GM23338 (cell line): ENCODE data around the gene ZMAT5.

Source experiments
- CREB1 ChIP-seq: fragments of 250-450 bp; sonication (Bioruptor Pico); IDR thresholded peaks from 2 replicates; pipeline ENCODE4 v1.5.0; 2020; ENCODE audit warnings: low read depth, mild to moderate bottlenecking, moderate library complexity
- EZH2 ChIP-seq: fragments of 200-600 bp; sonication (generic); IDR thresholded peaks from one replicate; pipeline ENCODE4 v1.8.0; 2017; ENCODE audit warnings: antibody characterized with exemption, mild to moderate bottlenecking, low read depth; ENCODE audit not compliant: unreplicated experiment
- EZH2phosphoT487 ChIP-seq: fragments of 200-600 bp; sonication (generic); IDR thresholded peaks from one replicate; pipeline ENCODE4 v1.8.1; 2018; ENCODE audit warnings: antibody characterized with exemption; ENCODE audit not compliant: unreplicated experiment
- JUNB ChIP-seq: IDR thresholded peaks from one replicate; pipeline ENCODE4 v1.6.1; 2016; ENCODE audit warnings: antibody characterized with exemption; ENCODE audit not compliant: unreplicated experiment
- NANOG ChIP-seq: IDR thresholded peaks from 2 replicates; pipeline ENCODE4 v1.6.1; 2016; ENCODE audit warnings: antibody characterized with exemption, borderline replicate concordance
- POLR2AphosphoS5 ChIP-seq: IDR thresholded peaks from 2 replicates; pipeline ENCODE4 v1.6.1; 2016; ENCODE audit warnings: antibody characterized with exemption, low read depth
- ZNF114 ChIP-seq: fragments of 250-450 bp; sonication (Bioruptor Pico); IDR thresholded peaks from 2 replicates; pipeline ENCODE4 v1.5.0; 2020; ENCODE audit warnings: mild to moderate bottlenecking, moderate library complexity
- ZNF331 ChIP-seq: fragments of 250-450 bp; sonication (Bioruptor Pico); IDR thresholded peaks from 2 replicates; pipeline ENCODE4 v1.5.0; 2020; ENCODE audit warnings: low read depth, mild to moderate bottlenecking, moderate library complexity
- TF ChIP-seq, protein P1 (sequence below), 2 experiments: fragments of 200-600 bp in 1 of 2; sonication (generic) in 1 of 2; conservative IDR thresholded peaks; 2 replicates each; pipeline versions ENCODE4 v1.5.1 to v1.6.1; 2016 to 2017; ENCODE audit warnings: antibody characterized with exemption in 2 of 2, low read depth in 2 of 2, mild to moderate bottlenecking in 2 of 2, moderate library complexity in 1 of 2
- TF ChIP-seq, protein P2 (sequence below): IDR thresholded peaks from one replicate; pipeline ENCODE4 v1.6.1; 2018; ENCODE audit warnings: antibody characterized with exemption; ENCODE audit not compliant: unreplicated experiment
- TF ChIP-seq, protein P3 (sequence below): fragments of 250-450 bp; sonication (Bioruptor Pico); IDR thresholded peaks from 2 replicates; pipeline ENCODE4 v1.5.0; 2020; ENCODE audit warnings: mild to moderate bottlenecking, moderate library complexity

DNA sequence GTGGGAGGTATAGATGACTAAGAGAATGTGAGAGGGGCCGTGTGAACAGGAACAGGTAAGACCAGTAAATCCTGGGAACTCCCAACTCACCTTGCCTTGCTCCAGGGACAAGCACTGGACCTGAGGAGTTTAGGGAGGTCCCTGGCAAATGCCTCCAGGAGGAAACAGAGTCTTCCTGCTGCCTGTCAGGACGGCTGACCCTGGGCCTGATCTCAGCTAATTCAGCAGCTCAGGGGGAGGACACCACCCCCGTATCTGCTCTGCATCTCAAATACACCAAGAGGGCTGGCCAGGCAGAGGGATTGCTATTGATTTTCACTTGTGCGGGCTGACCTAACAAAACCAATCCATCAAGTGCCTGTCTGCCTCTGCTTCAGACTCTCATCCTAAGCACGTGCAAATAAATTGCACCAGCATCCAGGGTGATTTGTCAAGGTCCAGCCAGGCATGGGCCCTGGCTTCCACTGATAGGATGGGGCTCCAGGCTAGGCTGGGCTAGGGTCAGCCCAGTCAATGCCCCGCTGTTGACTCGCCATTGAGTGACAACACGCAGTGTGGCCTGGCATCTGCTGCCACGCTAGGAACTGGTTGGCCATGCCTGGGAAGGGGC lies 20.7 kb upstream of the ZMAT5 start:
- TF ChIP-seq, protein P1, sequence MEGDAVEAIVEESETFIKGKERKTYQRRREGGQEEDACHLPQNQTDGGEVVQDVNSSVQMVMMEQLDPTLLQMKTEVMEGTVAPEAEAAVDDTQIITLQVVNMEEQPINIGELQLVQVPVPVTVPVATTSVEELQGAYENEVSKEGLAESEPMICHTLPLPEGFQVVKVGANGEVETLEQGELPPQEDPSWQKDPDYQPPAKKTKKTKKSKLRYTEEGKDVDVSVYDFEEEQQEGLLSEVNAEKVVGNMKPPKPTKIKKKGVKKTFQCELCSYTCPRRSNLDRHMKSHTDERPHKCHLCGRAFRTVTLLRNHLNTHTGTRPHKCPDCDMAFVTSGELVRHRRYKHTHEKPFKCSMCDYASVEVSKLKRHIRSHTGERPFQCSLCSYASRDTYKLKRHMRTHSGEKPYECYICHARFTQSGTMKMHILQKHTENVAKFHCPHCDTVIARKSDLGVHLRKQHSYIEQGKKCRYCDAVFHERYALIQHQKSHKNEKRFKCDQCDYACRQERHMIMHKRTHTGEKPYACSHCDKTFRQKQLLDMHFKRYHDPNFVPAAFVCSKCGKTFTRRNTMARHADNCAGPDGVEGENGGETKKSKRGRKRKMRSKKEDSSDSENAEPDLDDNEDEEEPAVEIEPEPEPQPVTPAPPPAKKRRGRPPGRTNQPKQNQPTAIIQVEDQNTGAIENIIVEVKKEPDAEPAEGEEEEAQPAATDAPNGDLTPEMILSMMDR (conservative IDR thresholded peaks at IDR 0.05; ENCODE audit: low read depth in 2 of 2) = no peak
- TF ChIP-seq, protein P2, sequence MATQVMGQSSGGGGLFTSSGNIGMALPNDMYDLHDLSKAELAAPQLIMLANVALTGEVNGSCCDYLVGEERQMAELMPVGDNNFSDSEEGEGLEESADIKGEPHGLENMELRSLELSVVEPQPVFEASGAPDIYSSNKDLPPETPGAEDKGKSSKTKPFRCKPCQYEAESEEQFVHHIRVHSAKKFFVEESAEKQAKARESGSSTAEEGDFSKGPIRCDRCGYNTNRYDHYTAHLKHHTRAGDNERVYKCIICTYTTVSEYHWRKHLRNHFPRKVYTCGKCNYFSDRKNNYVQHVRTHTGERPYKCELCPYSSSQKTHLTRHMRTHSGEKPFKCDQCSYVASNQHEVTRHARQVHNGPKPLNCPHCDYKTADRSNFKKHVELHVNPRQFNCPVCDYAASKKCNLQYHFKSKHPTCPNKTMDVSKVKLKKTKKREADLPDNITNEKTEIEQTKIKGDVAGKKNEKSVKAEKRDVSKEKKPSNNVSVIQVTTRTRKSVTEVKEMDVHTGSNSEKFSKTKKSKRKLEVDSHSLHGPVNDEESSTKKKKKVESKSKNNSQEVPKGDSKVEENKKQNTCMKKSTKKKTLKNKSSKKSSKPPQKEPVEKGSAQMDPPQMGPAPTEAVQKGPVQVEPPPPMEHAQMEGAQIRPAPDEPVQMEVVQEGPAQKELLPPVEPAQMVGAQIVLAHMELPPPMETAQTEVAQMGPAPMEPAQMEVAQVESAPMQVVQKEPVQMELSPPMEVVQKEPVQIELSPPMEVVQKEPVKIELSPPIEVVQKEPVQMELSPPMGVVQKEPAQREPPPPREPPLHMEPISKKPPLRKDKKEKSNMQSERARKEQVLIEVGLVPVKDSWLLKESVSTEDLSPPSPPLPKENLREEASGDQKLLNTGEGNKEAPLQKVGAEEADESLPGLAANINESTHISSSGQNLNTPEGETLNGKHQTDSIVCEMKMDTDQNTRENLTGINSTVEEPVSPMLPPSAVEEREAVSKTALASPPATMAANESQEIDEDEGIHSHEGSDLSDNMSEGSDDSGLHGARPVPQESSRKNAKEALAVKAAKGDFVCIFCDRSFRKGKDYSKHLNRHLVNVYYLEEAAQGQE = no peak
- TF ChIP-seq EZH2 (no peak), ZNF114 (CRISPR knock-in tag) (no peak), ZNF331 (CRISPR knock-in tag) (no peak), CREB1 (CRISPR knock-in tag) (no peak), POLR2AphosphoS5 (no peak), JUNB (no peak), NANOG (no peak), EZH2phosphoT487 (no peak)
- TF ChIP-seq, protein P3, sequence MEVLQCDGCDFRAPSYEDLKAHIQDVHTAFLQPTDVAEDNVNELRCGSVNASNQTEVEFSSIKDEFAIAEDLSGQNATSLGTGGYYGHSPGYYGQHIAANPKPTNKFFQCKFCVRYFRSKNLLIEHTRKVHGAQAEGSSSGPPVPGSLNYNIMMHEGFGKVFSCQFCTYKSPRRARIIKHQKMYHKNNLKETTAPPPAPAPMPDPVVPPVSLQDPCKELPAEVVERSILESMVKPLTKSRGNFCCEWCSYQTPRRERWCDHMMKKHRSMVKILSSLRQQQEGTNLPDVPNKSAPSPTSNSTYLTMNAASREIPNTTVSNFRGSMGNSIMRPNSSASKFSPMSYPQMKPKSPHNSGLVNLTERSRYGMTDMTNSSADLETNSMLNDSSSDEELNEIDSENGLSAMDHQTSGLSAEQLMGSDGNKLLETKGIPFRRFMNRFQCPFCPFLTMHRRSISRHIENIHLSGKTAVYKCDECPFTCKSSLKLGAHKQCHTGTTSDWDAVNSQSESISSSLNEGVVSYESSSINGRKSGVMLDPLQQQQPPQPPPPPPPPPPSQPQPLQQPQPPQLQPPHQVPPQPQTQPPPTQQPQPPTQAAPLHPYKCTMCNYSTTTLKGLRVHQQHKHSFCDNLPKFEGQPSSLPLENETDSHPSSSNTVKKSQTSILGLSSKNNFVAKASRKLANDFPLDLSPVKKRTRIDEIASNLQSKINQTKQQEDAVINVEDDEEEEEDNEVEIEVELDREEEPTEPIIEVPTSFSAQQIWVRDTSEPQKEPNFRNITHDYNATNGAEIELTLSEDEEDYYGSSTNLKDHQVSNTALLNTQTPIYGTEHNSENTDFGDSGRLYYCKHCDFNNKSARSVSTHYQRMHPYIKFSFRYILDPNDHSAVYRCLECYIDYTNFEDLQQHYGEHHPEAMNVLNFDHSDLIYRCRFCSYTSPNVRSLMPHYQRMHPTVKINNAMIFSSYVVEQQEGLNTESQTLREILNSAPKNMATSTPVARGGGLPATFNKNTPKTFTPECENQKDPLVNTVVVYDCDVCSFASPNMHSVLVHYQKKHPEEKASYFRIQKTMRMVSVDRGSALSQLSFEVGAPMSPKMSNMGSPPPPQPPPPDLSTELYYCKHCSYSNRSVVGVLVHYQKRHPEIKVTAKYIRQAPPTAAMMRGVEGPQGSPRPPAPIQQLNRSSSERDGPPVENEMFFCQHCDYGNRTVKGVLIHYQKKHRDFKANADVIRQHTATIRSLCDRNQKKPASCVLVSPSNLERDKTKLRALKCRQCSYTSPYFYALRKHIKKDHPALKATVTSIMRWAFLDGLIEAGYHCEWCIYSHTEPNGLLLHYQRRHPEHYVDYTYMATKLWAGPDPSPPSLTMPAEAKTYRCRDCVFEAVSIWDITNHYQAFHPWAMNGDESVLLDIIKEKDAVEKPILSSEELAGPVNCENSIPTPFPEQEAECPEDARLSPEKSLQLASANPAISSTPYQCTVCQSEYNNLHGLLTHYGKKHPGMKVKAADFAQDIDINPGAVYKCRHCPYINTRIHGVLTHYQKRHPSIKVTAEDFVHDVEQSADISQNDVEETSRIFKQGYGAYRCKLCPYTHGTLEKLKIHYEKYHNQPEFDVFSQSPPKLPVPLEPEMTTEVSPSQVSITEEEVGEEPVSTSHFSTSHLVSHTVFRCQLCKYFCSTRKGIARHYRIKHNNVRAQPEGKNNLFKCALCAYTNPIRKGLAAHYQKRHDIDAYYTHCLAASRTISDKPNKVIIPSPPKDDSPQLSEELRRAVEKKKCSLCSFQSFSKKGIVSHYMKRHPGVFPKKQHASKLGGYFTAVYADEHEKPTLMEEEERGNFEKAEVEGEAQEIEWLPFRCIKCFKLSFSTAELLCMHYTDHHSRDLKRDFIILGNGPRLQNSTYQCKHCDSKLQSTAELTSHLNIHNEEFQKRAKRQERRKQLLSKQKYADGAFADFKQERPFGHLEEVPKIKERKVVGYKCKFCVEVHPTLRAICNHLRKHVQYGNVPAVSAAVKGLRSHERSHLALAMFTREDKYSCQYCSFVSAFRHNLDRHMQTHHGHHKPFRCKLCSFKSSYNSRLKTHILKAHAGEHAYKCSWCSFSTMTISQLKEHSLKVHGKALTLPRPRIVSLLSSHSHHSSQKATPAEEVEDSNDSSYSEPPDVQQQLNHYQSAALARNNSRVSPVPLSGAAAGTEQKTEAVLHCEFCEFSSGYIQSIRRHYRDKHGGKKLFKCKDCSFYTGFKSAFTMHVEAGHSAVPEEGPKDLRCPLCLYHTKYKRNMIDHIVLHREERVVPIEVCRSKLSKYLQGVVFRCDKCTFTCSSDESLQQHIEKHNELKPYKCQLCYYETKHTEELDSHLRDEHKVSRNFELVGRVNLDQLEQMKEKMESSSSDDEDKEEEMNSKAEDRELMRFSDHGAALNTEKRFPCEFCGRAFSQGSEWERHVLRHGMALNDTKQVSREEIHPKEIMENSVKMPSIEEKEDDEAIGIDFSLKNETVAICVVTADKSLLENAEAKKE = no peak
